Erythroblast (primary cell): ENCODE measurements around the gene ACTR1A.

Source experiments
- GATA1 ChIP-seq: IDR thresholded peaks from 2 replicates; pipeline ENCODE4 v1.6.1; 2011; ENCODE audit warnings: low read depth, mild to moderate bottlenecking, control low read depth, low read length, moderate library complexity
- POLR2A ChIP-seq: IDR thresholded peaks from 2 replicates; pipeline ENCODE4 v1.6.1; 2011; ENCODE audit warnings: mild to moderate bottlenecking, low read length

- TF ChIP-seq POLR2A (no peak), GATA1 (no peak)
Measured at GRCh38 chr10:102465466-102465865, 37.0 kb downstream of the ACTR1A start.
